K562 (cell line): ENCODE results near the gene ADAMTS10. TPM values are rescaled to one million over a fixed set of nuclear protein-coding genes. Genes with fewer than 3 reads are reported as not detected.

ENCODE experiments used
- BCOR ChIP-seq: fragments of 450-650 bp; IDR thresholded peaks from 2 replicates; pipeline ENCODE4 v1.6.1; 2016
- CTBP1 ChIP-seq: fragments of 450-650 bp; IDR thresholded peaks from 2 replicates; pipeline ENCODE4 v1.6.1; 2016; ENCODE audit warnings: borderline replicate concordance
- DMBX1 ChIP-seq: fragments of 250-450 bp; sonication (Bioruptor Pico); IDR thresholded peaks from 2 replicates; pipeline ENCODE4 v1.8.0; 2022; ENCODE audit warnings: inconsistent platforms, mild to moderate bottlenecking, moderate library complexity, borderline replicate concordance
- GATA2 ChIP-seq: sonication (generic); formaldehyde crosslinking; IDR thresholded peaks from 2 replicates; pipeline ENCODE4 v1.4.0; 2020; ENCODE audit warnings: mild to moderate bottlenecking, missing genetic modification reagents
- MYC ChIP-seq, 2 experiments: fragments of 250-450 bp in 1 of 2; sonication (Bioruptor Pico) in 1 of 2; IDR thresholded peaks; 2 replicates each; pipeline versions ENCODE4 v1.5.1 to v1.6.1; 2012 to 2021; ENCODE audit warnings: low read depth in 2 of 2, borderline replicate concordance in 1 of 2, improper control_type of control experiment in 1 of 2, low read length in 1 of 2, mild to moderate bottlenecking in 1 of 2, moderate library complexity in 1 of 2
- NBN ChIP-seq: fragments of 450-650 bp; IDR thresholded peaks from 2 replicates; pipeline ENCODE4 v1.6.1; 2016; ENCODE audit warnings: low read depth, mild to moderate bottlenecking
- POLR2H ChIP-seq: IDR thresholded peaks from 2 replicates; pipeline ENCODE4 v1.6.1; 2016; ENCODE audit warnings: missing genetic modification characterization, low read depth, mild to moderate bottlenecking, control low read depth, missing compliant biosample characterization, moderate library complexity
- RAD21 ChIP-seq, 2 experiments: fragments of 250-450 bp in 1 of 2; fragments of 450-650 bp in 1 of 2; sonication (Bioruptor Pico) in 1 of 2; formaldehyde crosslinking in 1 of 2; IDR thresholded peaks in 1 of 2; conservative IDR thresholded peaks in 1 of 2; 2 replicates each; pipeline versions ENCODE4 v1.4.0 to v1.8.0; 2020 to 2022; ENCODE audit warnings: mild to moderate bottlenecking in 2 of 2, moderate library complexity in 1 of 2
- STAG1 ChIP-seq: sonication (generic); formaldehyde crosslinking; IDR thresholded peaks from 2 replicates; pipeline ENCODE4 v1.5.0; 2020; ENCODE audit warnings: missing genetic modification reagents, borderline replicate concordance
- TCF3 ChIP-seq: sonication (generic); formaldehyde crosslinking; IDR thresholded peaks from 2 replicates; pipeline ENCODE4 v1.4.0; 2020; ENCODE audit warnings: mild to moderate bottlenecking, missing genetic modification reagents
- ZNF263 ChIP-seq: sonication (generic); formaldehyde crosslinking; IDR thresholded peaks from 2 replicates; pipeline ENCODE4 v1.8.0; 2022; ENCODE audit warnings: mild to moderate bottlenecking, missing genetic modification reagents, borderline replicate concordance
- ZNF384 ChIP-seq: IDR thresholded peaks from 2 replicates; pipeline ENCODE4 v1.6.1; 2012; ENCODE audit warnings: low read depth, low read length, improper control_type of control experiment
- polyA plus RNA-seq, 8 experiments: library from polyadenylated mRNA; depleted of rRNA in 4 of 8; stranded (reverse) in 5 of 8; unstranded in 3 of 8; fragments of >200 nt; fragmentation: Nextera tagmentation in 2 of 8; fragmentation: Illumina TruSeq in 1 of 8; extraction: Ambion mirVana in 2 of 8; extraction: Trizol in 1 of 8; gene quantifications; 2 replicates each; pipeline versions ENCODE4 v1.2.1 to v1.2.3, GENCODE V29; 2011 to 2014; ENCODE audit warnings: inconsistent platforms in 1 of 8, missing spikeins in 1 of 8
- total RNA-seq, 7 experiments: library from RNA; depleted of rRNA in 6 of 7; stranded (reverse); fragments of >200 nt in 6 of 7; fragmentation: Illumina TruSeq in 2 of 7; extraction: Trizol in 2 of 7; gene quantifications; 2 replicates each; pipeline versions ENCODE4 v1.2.1 to v1.2.3, GENCODE V29; 2011 to 2021; ENCODE audit warnings: low replicate concordance in 1 of 7
- TF ChIP-seq, protein P1 (sequence below), 2 experiments: fragments of 450-650 bp in 1 of 2; sonication (generic) in 1 of 2; formaldehyde crosslinking in 1 of 2; IDR thresholded peaks; 2 replicates each; pipeline versions ENCODE4 v1.7.1 to v1.9.0; 2016 to 2022; ENCODE audit warnings: inconsistent platforms in 1 of 2, mild to moderate bottlenecking in 1 of 2, missing genetic modification reagents in 1 of 2
- TF ChIP-seq, protein P2 (sequence below): fragments of 200-800 bp; sonication (Bioruptor generic); IDR thresholded peaks from 2 replicates; pipeline ENCODE4 v1.6.1; 2017; ENCODE audit warnings: missing genetic modification characterization, missing compliant biosample characterization
- TF ChIP-seq, protein P3 (sequence below): sonication (generic); formaldehyde crosslinking; IDR thresholded peaks from 2 replicates; pipeline ENCODE4 v1.8.0; 2022; ENCODE audit warnings: missing genetic modification reagents, mild to moderate bottlenecking, moderate library complexity, borderline replicate concordance

ADAMTS10 gene
- total and polyA plus RNA-seq, 9 of the 15 experiments (the other 6 are each of a cell fraction or from before 2014, with no cell fraction given) = 0.33 to 1.8 (median 0.57) TPM; not detected in 4

DNA sequence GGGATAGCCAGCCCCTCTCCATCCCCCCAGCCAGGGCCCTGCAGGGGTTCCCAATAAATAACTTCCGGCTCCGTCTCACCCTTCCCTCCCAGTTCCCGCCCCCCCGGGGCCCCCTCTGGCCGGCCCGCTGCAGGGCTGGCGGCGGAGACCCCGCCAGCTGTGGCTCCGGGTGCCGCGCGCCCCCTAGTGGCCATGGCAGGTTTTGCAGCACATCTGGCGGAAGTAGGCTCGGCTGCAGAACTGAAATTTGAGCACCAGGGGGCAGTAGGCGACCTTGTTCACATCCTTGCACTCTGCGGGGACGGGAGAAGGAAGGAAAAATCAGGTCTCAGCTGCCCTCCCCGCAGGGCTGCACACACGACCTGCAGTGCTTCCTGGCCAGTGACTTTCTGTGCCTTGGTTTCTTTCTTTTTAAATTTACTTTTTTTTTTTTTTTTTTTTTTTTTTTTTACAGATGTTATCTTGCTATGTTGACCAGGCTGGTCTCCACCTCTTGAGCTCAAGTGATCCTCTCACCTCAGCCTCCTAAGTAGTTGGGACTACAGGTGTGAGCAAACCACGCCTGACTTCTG lies 29.7 kb downstream of the ADAMTS10 start (continued):
- TF ChIP-seq, protein P1, sequence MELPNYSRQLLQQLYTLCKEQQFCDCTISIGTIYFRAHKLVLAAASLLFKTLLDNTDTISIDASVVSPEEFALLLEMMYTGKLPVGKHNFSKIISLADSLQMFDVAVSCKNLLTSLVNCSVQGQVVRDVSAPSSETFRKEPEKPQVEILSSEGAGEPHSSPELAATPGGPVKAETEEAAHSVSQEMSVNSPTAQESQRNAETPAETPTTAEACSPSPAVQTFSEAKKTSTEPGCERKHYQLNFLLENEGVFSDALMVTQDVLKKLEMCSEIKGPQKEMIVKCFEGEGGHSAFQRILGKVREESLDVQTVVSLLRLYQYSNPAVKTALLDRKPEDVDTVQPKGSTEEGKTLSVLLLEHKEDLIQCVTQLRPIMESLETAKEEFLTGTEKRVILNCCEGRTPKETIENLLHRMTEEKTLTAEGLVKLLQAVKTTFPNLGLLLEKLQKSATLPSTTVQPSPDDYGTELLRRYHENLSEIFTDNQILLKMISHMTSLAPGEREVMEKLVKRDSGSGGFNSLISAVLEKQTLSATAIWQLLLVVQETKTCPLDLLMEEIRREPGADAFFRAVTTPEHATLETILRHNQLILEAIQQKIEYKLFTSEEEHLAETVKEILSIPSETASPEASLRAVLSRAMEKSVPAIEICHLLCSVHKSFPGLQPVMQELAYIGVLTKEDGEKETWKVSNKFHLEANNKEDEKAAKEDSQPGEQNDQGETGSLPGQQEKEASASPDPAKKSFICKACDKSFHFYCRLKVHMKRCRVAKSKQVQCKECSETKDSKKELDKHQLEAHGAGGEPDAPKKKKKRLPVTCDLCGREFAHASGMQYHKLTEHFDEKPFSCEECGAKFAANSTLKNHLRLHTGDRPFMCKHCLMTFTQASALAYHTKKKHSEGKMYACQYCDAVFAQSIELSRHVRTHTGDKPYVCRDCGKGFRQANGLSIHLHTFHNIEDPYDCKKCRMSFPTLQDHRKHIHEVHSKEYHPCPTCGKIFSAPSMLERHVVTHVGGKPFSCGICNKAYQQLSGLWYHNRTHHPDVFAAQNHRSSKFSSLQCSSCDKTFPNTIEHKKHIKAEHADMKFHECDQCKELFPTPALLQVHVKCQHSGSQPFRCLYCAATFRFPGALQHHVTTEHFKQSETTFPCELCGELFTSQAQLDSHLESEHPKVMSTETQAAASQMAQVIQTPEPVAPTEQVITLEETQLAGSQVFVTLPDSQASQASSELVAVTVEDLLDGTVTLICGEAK (IDR thresholded peaks at IDR 0.05) = no peak
- TF ChIP-seq, protein P1 (CRISPR knock-in tag; IDR thresholded peaks at IDR 0.05) = no peak
- TF ChIP-seq POLR2H (tag) = no peak
- TF ChIP-seq BCOR = 0 out of 2 replicates have a peak, but pooled peaks have one; percentile 43
- TF ChIP-seq STAG1 (CRISPR knock-in tag) = peak; percentile 87
- peak; percentile 97 for TF ChIP-seq ZNF384
- TF ChIP-seq, protein P2, sequence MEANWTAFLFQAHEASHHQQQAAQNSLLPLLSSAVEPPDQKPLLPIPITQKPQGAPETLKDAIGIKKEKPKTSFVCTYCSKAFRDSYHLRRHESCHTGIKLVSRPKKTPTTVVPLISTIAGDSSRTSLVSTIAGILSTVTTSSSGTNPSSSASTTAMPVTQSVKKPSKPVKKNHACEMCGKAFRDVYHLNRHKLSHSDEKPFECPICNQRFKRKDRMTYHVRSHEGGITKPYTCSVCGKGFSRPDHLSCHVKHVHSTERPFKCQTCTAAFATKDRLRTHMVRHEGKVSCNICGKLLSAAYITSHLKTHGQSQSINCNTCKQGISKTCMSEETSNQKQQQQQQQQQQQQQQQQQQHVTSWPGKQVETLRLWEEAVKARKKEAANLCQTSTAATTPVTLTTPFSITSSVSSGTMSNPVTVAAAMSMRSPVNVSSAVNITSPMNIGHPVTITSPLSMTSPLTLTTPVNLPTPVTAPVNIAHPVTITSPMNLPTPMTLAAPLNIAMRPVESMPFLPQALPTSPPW = peak; percentile 70
- peak; percentile 89 to 90 for TF ChIP-seq RAD21 (CRISPR knock-in tag; conservative IDR thresholded peaks at IDR 0.05 in 1 of 2, IDR thresholded peaks at IDR 0.05 in 1 of 2)
- 0 out of 2 replicates have a peak, but pooled peaks have one; percentile 32 for TF ChIP-seq DMBX1 (CRISPR knock-in tag)
- TF ChIP-seq ZNF263 = peak; percentile 77; the same call in 1 of the 2 replicates
- TF ChIP-seq, protein P3, sequence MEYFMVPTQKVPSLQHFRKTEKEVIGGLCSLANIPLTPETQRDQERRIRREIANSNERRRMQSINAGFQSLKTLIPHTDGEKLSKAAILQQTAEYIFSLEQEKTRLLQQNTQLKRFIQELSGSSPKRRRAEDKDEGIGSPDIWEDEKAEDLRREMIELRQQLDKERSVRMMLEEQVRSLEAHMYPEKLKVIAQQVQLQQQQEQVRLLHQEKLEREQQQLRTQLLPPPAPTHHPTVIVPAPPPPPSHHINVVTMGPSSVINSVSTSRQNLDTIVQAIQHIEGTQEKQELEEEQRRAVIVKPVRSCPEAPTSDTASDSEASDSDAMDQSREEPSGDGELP (CRISPR knock-in tag) = peak; percentile 97
- TF ChIP-seq TCF3 (CRISPR knock-in tag) = 0 out of 2 replicates have a peak, but pooled peaks have one; percentile 13
- peak; percentile 76 for TF ChIP-seq NBN
- peak; percentile 51 for TF ChIP-seq GATA2
- peak; percentile 50; the same call in 1 of the 2 replicates for TF ChIP-seq CTBP1
- TF ChIP-seq MYC (IDR thresholded peaks at IDR 0.05; ENCODE audit: low read depth, low read length) = peak; percentile 65
- no peak for TF ChIP-seq MYC (CRISPR knock-in tag; IDR thresholded peaks at IDR 0.05; ENCODE audit: borderline replicate concordance, low read depth)
